ENCODE measurements around the gene NXPH1. TPM values are rescaled to one million over a fixed set of nuclear protein-coding genes. Genes with fewer than 3 reads are reported as not detected.
"Not testable (repeated sequence)": the region's sequence is repeated elsewhere in the genome, so short reads cannot be mapped to it uniquely, and the experiment has no call there.

The NXPH1 gene
- total RNA-seq, 1 donor from 2014 or later, result not detected

DNA sequence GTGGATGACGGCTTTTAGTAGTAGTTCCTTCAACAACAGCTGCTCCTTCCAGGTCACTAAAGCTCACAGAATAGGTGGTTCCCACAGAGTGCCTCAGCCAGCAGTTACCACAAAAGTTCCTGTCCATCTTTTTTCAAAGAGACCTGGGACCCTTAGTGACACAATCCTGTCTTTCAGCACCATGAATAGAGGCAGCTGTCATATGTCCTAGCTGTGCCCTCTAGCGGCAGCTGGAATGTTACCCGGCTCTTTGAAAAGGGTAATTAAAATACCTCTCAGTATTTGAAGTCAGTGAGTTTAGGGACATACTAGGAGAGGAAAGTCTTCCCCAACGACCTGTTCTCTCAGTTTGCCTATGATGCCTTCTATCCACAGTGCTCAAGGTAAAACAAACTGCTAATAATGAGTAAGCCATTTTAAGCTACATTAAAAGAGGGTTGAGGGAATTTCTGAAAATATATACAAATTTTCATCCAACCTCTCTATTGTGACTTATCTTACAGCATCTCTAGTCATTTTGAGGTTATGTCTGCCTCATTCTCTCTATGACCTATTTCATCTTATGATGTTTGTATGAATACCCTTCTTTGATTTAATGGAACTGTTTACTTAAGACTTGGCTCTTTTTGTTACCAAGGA lies 290.8 kb downstream of the NXPH1 start:
- no peak for FAIRE-seq
- Histone ChIP-seq H3K4me3 (ENCODE audit: low read depth, low read length) (no peak overlapping the region), H3K36me3 (ENCODE audit: control insufficient read depth, insufficient read depth, low read length) (no peaks in the 10 kb centered on the region), H3K27me3 (ENCODE audit: control insufficient read depth, insufficient read depth, low read length) (no peaks in the 10 kb centered on the region)
- peak; percentile 52 for TF ChIP-seq CTCF (IDR thresholded peaks at IDR 0.05; ENCODE audit: insufficient read depth, low read length, severe bottlenecking)
- DNase-seq (ENCODE audit: low read depth), result peak; percentile 18

DNA sequence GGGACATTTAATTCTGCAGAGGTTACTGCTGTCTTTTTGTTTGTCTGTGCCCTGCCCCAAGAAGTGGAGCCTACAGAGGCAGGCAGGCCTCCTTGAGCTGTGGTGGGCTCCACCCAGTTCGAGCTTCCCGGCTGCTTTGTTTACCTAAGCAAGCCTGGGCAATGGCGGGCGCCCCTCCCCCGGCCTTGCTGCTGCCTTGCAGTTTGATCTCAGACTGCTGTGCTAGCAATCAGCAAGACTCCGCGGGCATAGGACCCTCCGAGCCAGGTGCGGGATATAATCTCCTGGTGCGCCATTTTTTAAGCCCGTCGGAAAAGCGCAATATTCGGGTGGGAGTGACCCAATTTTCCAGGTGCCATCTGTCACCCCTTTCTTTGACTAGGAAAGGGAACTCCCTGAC lies 298.3 kb downstream of the NXPH1 start:
- not testable (repeated sequence) for FAIRE-seq; H3K27me3 ChIP-seq (ENCODE audit: control insufficient read depth, insufficient read depth, low read length); DNase-seq (ENCODE audit: low read depth); H3K36me3 ChIP-seq (ENCODE audit: control insufficient read depth, insufficient read depth, low read length); H3K4me3 ChIP-seq (ENCODE audit: low read depth, low read length)

DNA sequence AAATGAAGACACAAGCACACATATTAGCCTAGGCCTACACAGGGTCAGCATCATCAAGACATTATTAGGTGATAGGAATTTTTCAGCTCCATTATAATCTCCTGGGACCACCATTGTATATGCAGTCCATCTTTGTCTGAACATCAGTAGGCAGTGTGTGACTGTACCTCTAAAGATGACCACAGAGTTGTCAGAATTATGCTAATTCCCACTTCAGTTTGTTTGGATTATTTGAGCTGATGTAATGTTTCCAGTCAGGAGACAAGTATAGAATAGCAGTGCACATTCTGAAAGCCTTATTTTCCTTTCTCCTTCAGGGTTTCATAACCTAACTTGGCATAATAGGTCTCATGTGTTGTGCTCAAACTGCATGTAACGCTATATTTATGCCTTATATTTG lies 306.4 kb downstream of the NXPH1 start:
- DNase-seq (ENCODE audit: low read depth) (no peak), FAIRE-seq (no peak)
- TF ChIP-seq CTCF (IDR thresholded peaks at IDR 0.05; ENCODE audit: insufficient read depth, low read length, severe bottlenecking), result no peak
- Histone ChIP-seq H3K27me3 (ENCODE audit: control insufficient read depth, insufficient read depth, low read length) (no peaks in the 10 kb centered on the region), H3K4me3 (ENCODE audit: low read depth, low read length) (no peak overlapping the region), H3K36me3 (ENCODE audit: control insufficient read depth, insufficient read depth, low read length) (no peaks in the 10 kb centered on the region)

- no peaks in the 10 kb centered on the region for H3K27me3 ChIP-seq (ENCODE audit: control insufficient read depth, insufficient read depth, low read length)
- no peaks in the 10 kb centered on the region for H3K36me3 ChIP-seq (ENCODE audit: control insufficient read depth, insufficient read depth, low read length)
- no peak for TF ChIP-seq CTCF (IDR thresholded peaks at IDR 0.05; ENCODE audit: insufficient read depth, low read length, severe bottlenecking)
- FAIRE-seq (no peak), DNase-seq (ENCODE audit: low read depth) (no peak)
- no peak overlapping the region for H3K4me3 ChIP-seq (ENCODE audit: low read depth, low read length)
Measured at GRCh38 chr7:8742837-8743236, 309.4 kb downstream of the NXPH1 start.

GRCh38 chr7:8747338-8747737 lies 313.9 kb downstream of the NXPH1 start:
- Histone ChIP-seq H3K36me3 (ENCODE audit: control insufficient read depth, insufficient read depth, low read length) (no peaks in the 10 kb centered on the region), H3K27me3 (ENCODE audit: control insufficient read depth, insufficient read depth, low read length) (no peaks in the 10 kb centered on the region), H3K4me3 (ENCODE audit: low read depth, low read length) (no peak overlapping the region)
- no peak for TF ChIP-seq CTCF (IDR thresholded peaks at IDR 0.05; ENCODE audit: insufficient read depth, low read length, severe bottlenecking)
- FAIRE-seq (no peak), DNase-seq (ENCODE audit: low read depth) (no peak)

DNA sequence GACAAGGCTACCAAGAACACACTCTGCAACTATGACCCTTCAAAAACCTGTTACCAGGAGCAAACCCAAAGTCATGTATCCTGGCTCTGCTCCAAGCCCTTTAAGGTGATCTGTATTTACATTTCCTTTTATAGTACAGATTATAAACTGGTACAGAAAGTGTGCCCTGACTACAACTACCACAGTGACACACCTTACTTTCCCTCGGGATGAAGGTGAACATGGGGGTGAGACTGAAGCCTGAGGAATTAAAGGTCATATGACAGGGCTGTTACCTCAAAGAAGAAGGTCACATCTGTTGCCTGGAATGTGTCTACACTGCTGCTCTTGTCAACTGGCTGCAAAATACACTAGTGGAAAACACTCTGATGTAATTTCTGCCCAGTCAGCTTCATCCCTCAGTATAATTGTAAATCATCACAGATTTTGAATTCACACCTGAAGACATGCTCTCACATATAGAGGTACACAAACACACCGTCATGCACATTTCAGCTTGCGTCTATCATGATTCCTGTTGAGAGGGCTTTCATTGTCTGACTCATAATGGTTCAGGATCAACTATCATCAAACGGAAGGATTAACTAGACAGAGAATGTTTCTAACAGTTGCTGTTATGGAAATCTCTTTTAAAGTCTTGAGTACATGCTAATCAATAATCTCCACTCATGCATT lies 318.3 kb downstream of the NXPH1 start:
- no peaks in the 10 kb centered on the region for H3K36me3 ChIP-seq (ENCODE audit: control insufficient read depth, insufficient read depth, low read length)
- DNase-seq (ENCODE audit: low read depth), result no peak
- no peak for TF ChIP-seq CTCF (IDR thresholded peaks at IDR 0.05; ENCODE audit: insufficient read depth, low read length, severe bottlenecking)
- no peak for FAIRE-seq
- no peak overlapping the region for H3K4me3 ChIP-seq (ENCODE audit: low read depth, low read length)
- H3K27me3 ChIP-seq (ENCODE audit: control insufficient read depth, insufficient read depth, low read length), result no peaks in the 10 kb centered on the region

Data from bronchial epithelial cell (primary cell).